ENCODE results near the gene MAGEA9B.
"Not testable (repeated sequence)": the region's sequence is repeated elsewhere in the genome, so short reads cannot be mapped to it uniquely, and the experiment has no call there.

MAGEA9B gene

DNA sequence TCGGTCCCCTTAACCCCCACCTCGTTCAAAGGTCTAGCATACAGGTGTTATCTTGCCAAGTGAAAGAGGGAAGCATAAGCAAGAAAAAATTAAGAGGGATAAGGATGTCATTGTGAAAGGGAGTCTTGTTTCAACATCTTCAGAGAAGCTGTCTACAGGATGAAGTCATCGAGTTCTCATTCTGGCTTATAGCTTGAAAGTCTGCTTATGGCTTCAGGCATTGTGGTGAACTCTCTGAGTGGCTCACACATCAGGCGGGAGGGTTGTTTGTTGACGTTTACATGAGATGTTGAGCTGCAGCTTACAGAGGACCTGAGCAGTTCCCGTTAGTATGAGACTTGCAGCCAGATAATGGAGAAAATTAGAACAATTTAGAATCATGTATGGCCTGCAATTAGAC lies 16.6 kb downstream of the MAGEA9B start:
- DNase-seq, result no peak

DNA sequence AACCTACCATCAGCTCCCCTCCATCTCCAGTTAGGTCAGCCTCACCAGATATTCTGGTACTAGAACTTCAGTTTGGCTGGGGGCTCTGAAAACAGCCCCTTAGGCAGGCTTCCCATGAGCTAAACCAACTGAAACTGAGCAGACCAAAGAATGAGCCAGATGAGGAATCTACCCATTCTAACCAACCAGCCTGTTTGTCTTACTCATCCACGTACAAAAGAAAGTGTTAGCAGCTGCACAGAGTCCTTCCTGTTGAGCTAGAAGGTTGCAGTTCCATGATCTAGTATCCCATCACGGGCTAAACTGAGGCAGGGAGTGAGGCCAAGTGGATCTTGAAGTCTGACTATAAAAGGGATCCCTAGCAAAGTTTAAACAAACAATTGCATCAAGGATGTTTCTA lies 17.5 kb downstream of the MAGEA9B start:
- no peak for DNase-seq

DNA sequence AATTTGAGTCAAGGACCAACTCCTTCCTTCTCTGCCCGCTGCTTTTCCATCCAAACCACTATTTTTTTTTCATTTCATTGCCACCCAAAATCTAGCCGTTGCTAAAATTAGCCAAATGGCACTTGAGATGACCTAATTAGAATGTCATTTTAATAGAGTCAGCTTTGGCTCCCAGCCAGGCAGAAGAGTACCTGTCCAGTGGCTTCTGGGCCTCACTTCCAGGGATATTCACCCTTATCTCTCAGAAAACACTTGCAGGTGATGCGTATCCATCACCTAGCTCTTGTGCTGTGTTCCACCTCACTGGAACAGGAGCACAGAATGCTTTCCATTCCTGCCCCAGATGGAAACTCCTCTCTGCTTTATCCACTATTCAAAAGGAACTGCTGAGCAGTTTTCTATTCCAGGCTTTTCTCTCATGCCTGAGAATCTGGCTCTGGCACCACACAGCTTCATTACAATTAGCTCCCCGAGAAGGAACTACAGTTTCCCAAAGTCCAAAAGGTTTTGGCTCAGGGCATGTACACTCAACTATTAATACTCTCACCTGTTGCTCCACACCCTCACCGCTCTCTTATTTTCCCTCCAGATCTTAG lies 18.5 kb downstream of the MAGEA9B start:
- DNase-seq, result no peak

DNA sequence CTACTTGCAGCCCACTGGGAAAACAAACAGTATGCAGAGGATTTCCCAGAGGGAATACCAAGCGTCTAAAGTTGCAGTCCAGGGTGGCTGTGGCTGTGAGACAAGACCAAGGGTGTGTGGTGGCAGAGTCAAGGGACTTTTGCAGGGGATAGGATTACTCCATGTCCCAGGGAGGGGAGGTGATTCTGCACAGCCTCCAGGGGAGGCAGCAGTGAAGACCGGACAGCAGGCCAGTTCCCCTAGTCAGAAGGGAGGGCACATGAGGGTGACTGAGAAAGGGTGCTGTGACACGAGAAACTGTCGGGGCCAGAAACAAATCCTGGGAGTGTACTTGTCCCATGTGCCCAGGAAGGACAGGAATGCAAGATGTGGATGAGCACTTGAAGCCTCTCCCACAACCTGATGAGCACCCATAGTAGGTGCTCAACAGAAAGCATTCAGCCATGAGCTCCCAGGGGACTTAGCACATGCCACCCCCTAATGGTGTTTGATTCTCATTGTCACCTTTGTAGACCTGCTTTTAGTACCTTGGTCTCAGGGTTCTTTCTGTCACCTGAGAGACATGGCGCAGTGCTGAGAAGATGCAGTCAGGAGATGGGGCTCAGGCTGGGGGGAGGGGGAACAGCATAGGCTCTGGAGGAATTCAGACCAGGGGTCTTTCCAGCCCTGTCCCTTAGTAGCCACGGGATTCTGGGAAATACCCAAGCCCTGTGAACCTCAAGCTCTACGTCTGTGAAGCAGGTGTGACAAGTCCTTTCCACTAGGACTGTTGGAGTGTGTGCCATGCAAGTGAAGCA lies 19.4 kb downstream of the MAGEA9B start:
- no peak for DNase-seq

DNA sequence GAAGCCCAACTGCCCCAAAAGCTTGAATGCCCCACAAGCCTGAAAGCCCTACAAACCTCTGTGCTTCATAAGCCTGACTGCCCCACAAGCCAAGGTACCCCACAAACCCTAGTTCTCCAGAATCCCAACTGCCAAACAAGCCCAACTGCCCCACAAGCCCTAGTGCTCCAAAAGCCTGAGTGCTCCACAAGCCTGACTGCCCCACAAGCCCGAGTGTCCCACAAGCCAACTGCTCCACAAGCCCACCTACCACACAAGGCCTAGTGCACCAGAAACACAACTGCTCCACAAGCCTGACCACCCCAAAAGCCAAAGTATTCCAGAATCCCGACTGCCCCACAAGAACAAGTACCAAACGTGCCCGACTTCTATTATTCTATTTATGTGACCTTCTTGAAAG lies 23.9 kb downstream of the MAGEA9B start:
- DNase-seq, result no peak

DNA sequence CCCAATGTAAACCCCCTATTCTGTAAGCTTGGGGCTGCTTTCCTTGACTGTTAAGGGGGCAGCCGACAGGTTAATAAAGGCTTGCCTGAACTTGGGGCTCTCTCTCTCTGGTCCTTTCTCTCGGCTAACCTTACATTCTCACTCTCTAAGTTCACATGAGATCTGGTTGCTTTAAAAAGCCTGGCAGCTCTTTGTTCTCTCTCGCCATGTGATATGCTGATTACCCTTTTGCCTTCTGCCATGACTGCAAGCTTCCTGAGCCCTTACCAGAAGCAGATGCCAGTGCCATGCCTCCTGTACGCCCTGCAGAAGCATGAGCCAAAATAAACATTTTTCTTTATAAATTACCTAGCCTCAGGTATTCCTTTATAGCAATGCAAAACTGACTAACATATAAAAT lies 32.0 kb downstream of the MAGEA9B start:
- DNase-seq, result not testable (repeated sequence)

DNA sequence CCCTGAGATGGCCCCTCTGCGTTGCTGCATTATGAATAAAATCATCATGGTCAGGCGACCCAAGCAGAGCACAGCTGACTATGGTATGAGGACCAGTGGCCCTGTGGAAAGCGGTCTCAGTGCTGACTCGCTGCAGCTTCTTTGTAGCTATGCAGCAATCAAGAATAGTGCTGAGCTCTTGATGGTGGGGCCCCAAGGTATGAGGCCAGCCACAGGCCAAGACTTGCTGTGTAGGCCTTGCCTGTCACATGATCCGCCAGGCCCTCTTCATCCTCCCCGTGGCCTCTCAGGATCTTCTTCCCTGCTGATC lies 35.4 kb downstream of the MAGEA9B start:
- not testable (repeated sequence) for DNase-seq

DNA sequence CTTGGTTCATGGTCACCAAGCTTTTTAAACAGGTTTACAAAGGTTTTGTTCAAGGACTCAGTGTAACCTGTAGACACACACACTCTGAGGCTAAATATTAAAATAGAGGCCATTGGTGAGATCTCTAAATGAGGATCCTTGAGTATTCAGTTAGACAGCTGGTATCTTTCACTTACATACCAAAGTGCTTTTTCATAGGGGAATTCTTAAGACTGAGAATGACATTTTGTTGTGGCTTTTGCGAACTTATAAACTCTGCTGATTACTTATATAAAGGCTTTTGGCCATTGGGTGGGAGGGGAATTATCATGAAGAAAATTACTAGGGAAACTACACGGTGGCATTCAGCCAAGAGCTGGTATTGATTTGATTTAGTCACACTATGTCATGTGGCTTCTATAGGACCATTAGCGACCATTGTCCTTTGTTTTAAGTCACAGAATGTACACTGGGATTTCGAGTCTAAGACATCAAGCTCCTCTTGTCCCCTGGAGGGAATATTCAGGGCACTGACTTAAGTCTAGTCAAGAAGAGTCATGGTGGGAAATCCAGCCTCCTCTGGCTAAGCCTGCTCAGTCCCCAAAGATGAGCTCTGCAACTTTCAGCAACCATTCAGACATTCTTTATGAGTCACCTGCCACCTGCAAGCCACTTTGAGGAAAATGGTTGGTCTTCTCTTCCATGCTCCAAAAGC lies 35.9 kb downstream of the MAGEA9B start:
- DNase-seq, result not testable (repeated sequence)

DNA sequence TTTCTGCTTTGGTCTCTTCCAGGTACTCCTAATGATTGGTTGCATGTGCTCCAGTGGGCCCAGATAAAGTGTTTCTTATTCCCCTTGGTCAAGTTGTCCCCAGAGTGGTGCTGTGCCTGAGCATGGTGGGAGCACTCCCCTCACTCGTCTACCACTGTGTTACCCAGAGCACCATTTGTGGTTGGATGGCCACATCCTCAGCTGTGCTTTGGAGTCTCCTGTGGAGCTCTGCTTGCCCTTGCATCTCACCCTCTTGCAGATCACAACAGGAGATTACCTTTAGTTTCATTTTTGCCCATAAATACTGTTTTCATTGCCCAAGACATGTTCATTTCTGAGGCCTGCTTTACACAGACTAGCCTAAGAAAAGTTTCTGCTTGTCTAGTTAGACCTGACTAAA lies 36.8 kb downstream of the MAGEA9B start:
- DNase-seq, result not testable (repeated sequence)

DNA sequence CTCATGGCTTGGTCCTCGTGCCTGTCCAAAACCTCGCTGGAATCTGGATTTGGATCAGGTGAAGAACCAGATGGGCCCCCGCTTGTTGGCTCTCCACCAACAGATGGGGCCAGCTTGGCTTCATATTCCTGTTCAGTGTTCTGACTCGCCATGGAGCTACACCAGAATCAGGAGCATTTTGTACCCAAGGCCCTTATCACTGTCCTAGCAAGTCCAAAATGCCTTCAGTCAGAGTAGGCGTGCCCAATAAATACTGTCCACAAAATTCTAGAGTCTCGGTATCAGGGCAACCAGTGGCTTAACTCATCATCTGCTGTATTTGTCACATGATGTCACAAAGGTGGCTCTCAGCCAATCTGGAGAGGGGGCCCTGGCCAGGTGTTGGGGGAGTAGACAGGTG lies 37.6 kb downstream of the MAGEA9B start, which contains the start of gene HSFX3:
Gene HSFX3, minus strand, starts transcription at position 224 of the 400 bp plus-strand sequence. Its CDS starts 72 bp downstream, at position 152.
- not testable (repeated sequence) for DNase-seq

DNA sequence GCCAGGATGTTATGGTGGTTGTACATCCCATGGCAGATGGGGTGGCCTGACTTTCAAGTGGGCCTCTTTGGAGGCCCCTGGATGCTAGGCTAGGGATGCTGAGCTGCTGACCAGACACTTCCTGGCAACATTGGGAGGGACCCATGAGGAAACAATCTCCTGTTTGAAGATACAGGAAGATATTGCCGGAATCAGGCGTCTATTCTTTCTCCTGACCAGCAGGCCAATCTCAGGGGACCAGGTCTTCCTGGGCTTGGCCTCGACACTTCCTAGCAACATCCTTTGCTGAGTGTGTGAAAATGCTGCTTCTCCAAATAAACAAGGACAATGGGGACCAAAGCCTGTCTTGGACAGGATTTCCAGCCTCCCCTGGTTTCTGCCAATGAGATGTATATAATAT lies 39.5 kb downstream of the MAGEA9B start:
- DNase-seq, result not testable (repeated sequence)

DNA sequence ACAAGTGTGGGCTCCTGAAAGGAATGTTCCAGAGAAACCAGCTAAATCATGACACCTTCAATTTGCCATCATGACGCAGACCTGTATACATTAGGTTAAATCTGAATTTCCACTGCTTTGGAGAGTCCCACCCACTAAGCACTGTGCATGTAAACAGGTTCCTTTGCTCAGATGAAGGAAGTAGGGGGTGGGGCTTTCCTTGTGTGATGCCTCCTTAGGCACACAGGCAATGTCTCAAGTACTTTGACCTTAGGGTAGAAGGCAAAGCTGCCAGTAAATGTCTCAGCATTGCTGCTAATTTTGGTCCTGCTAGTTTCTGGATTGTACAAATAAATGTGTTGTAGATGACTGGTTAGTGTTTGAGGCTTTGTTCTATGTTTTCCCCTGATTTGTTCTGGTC lies 40.3 kb downstream of the MAGEA9B start:
- not testable (repeated sequence) for DNase-seq

DNA sequence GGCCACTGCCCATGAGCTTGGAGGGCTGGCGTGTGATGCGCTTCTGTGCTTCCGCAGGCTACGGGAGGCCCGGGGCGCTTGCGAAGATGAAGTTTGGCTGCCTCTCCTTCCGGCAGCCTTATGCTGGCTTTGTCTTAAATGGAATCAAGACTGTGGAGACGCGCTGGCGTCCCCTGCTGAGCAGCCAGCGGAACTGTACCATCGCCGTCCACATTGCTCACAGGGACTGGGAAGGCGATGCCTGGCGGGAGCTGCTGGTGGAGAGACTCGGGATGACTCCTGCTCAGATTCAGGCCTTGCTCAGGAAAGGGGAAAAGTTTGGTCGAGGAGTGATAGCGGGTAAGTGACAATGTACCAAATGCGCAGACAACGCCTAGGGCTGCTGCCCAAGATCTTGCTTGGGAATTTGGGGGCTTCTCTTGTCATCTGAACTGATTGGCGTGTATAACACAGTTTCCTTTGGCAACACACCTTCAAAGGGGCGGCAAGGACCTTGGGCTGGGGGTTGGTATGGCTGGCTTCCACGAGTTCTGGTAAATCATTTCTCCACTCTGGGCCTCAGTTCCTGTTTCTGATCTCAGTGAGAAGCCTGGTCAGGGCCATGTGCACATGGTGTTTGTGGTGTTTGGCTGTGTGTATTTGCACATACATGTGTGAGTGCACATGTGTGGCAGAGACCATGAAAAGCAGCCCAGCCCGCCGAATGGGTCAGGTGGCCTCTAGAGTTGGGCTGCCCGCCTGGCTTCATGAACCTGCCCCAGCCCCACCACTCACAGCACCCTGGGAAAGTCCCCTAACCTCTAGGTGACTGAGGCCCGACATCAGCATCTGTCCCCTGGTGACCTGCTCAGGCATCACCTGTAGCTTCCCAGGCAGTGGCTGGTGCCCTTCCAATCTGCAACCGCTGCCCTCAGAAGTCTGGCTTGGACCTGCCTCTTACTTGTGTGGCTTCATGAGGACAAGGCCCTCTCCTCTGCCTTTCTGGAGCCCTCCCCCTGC lies 41.4 kb downstream of the MAGEA9B start:
- not testable (repeated sequence) for DNase-seq

DNA sequence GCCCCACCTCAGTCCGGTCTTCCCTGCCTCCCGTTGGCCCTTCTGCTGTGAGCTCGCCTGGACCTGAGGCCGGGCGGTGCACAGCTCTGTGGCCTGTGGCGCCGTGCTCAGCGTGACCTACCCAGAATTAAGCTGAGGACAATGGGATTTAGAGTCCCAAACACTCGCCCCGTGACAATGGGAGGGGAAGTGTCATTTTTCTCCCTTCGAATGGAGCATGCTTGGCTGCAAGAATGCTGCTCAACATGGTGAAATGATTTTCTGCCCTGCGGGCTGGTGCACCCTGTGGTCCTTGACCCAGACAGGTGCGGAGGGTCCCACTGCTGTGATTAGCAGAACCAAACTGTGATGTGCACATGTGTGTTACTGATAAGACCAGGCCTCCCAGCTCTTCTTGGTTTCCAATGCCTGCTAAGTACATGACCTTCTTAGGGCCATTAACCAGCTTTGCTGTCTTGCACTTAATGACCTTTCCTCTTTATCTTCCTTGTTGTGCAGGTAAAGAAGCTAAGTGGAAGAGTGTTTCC lies 45.7 kb downstream of the MAGEA9B start:
- no peak for DNase-seq

DNA sequence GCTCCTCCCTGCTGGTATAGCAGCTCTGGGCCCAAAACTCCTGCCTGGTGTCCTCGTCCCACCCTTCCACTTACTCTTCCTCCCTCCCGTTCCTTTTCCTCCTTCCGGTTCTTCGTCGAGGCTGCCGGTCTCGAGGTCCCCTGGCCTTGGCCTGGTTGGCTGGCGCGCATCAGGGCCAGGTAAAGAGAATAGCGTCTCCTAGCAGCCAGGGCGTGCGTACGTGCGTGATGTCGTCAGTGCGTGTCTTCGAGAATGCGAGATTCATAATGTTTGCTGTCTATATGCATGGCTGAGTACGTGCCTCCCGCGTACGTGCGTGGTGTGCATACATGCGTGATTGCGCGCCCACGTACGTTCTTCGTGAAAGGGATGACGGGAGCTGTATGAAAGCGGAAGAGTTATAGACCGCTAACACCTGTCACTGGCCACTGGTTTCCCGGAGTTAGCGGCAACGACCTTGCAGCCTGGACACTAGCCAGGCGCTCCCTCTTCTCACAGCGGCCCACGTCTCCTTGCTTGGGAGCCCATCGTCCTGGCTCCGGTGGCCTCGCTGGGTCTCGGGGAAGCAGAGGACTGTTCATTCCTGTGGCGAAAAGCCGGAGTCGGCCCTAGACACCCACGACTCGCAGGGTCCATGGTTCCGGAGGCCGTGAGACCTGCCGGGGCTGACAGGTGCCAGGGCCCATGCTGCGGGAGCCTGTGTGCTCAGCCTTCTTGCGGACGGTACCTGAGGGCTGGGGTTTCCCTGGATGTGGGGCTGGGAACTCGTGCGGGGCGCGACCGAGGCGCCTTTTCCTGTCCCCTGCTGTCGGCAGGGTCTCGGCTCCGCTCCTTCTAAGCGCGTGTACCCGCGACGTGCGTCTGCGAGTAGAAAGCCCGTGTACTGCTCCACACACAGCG lies 46.4 kb downstream of the MAGEA9B start, which contains the start of gene EOLA1:
Gene EOLA1, plus strand, starts transcription at position 392 of the 900 bp plus-strand sequence. CDS start 4,619 bp downstream, outside the sequence.
- peak; percentile 84 for DNase-seq

DNA sequence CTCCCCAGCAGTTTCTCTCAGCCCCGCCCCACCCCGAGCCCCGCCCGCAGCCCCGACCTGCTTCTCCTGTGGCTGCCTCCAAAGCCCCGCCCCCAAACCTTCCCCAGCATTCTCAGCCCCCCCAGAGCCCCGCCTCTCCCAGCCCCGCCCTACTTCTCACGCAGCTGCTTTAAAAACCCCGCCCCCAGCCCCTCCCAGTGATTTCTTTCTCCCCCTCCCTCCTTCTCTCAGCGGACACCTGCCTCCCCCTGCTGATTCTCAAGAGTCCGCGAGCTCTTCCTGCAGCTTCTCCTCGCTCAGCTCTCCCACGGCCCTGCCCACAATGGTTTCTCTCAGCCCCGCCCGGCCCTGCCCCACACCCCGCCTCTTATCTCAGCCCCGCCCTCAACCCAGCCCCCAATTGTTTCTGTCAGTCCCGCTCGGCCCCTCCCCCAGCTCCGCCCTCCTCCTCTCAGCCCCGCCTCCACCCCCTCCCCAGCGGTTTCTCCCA lies 47.1 kb downstream of the MAGEA9B start:
- DNase-seq, result peak; percentile 1

DNA sequence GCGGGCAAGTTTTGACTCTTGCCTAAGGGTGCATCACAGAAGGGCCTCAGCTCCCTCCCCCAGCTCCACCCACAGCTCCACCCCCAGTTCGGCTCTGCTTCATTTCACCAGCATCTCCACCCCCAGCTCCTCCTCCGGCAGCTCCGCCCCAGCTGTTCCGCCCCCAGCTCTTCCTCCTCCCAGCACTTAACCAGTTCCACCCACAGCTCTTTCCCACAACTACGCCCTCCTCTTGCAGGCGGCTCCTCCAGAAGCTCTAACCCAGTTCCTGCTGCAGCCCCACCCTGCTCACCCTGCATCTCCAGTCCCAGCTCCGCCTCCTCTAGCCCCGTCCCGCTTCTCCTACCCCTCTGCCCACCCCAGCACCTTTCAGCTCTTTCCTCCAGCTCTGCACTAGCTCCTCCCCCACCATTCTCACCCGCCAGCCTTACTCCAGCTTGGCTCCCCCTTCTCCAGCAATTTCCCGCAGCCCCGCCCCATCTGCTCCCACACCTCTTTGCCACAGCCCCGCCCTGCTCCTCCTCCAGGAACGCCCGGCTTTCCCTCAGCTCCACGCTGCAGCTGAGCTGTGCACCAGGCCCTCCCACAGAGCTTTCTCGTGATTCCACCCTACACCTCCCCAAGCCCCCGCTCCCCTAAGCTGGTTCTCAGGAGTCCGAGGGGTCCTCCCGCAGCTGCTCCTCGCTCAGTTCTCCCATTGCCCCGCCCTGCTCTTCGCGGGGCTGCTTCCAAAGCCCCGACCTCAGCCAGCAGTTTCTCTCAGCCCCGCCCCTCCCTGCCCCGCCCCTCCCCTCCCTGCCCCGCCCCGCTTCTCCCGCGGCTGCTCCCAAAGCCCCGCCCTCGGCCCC lies 47.8 kb downstream of the MAGEA9B start:
- peak; percentile 80 for DNase-seq

DNA sequence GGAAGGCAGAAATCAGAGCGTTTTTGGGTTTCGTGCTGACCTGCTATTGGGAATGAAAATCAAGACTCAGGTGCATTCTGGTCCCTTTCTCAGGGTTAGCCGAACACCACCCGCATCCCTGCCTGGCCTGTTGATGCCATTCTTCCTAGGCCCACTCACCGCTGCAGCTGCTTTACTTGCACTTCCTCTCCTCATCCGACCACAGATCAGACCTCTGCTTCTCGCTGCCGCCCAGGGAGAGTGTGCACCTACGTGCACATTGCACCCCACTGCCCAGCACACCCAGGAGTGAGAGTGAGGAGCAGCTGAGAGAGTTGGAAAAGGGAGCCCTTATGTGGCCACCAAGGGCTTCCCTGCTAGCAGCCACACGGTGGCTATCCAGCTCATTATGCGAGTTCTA lies 49.8 kb downstream of the MAGEA9B start:
- not testable (repeated sequence) for DNase-seq

DNA sequence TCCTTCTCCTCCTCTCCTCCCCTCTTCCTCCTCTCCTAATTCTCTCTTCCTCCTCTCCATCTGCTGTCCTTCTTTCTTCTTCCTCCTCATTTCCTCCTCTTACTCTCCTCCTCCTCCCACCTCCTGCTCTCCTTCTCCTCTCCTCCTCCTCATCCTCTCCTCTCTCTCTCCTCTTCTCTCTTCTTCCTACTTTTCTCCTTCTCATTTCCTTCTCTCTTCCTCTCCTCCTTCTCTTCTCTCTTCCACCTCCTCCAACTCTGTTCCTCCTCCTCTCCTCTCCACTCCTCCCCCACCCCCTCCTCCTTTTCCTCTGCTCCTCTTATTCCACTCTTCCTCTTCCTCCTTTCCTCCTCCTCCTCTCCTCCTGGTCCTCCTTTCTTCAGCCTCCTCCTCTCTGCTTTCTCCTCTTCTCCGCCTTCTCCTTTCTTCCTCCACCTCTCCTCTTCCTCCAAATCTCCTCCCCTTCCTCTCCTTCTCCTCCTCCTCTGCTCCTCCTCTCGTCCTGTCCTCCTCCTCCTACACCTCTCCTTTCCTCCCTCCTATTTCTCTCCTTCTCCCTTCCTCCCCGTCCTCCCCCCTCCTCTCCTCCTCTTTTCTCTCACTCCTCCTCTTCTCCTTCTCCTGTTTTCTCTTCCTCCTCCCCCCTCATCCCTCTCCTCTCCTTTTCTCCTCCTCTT lies 52.2 kb downstream of the MAGEA9B start:
- not testable (repeated sequence) for DNase-seq

Measured in SIG-M5 (cell line).